ENCODE results near the gene PGF. TPM values are rescaled to one million over a fixed set of nuclear protein-coding genes. Genes with fewer than 3 reads are reported as not detected.

Gene PGF
- total and polyA plus RNA-seq, 4 donors, result 0.61 to 4.5 (median 1.8) TPM

GRCh38 chr14:74963705-74964271, 8.4 kb upstream of the PGF start:
- TF ChIP-seq MAX (IDR thresholded peaks at IDR 0.05) (no peak), RXRA (IDR thresholded peaks at IDR 0.05) (no peak)
- H3K36me3 ChIP-seq (ENCODE audit: control insufficient read depth in 4 of 4, insufficient read depth in 3 of 4, low read depth in 1 of 4, low read length in 3 of 4), result no peaks in the 10 kb centered on the region
- H3K4me1 ChIP-seq (ENCODE audit: control insufficient read depth in 4 of 4, insufficient read depth in 4 of 4, low read length in 3 of 4), result no peaks in the 10 kb centered on the region
- no peak overlapping the region for H3K4me3 ChIP-seq (ENCODE audit: low read depth in 1 of 3, low read length in 3 of 3)
- no peaks in the 10 kb centered on the region for H3K9me3 ChIP-seq (ENCODE audit: control insufficient read depth in 4 of 4, low read length in 3 of 4)
- WGBS, result 65% methylated on average over 9 of the region's 9 CpGs
- H3K27me3 ChIP-seq (ENCODE audit: control insufficient read depth in 4 of 4, insufficient read depth in 4 of 4, low read length in 3 of 4), result no peaks in the 10 kb centered on the region
- H3K27ac ChIP-seq (ENCODE audit: low read depth in 1 of 2, low read length in 2 of 2), result no peak overlapping the region
- no peak for DNase-seq (ENCODE audit: low spot score)
- no peak overlapping the region for H3K9ac ChIP-seq (ENCODE audit: low read depth in 1 of 2, low read length in 2 of 2)

- H3K9ac ChIP-seq (ENCODE audit: low read depth in 1 of 2, low read length in 2 of 2), result no peak overlapping the region
- TF ChIP-seq JUND (IDR thresholded peaks at IDR 0.05) (no peak), REST (IDR thresholded peaks at IDR 0.05) (no peak), HNF4A (conservative IDR thresholded peaks at IDR 0.05) (no peak), TAF1 (conservative IDR thresholded peaks at IDR 0.05) (no peak), RXRA (IDR thresholded peaks at IDR 0.05) (no peak), YY1 (IDR thresholded peaks at IDR 0.05) (no peak), RAD21 (IDR thresholded peaks at IDR 0.05) (no peak), EGR1 (IDR thresholded peaks at IDR 0.05; ENCODE audit: low read depth in 2 of 2) (no peak), HNF4G (IDR thresholded peaks at IDR 0.05) (no peak), ATF3 (IDR thresholded peaks at IDR 0.05) (no peak), NR2F2 (IDR thresholded peaks at IDR 0.05) (no peak)
- no peaks in the 10 kb centered on the region for H3K27me3 ChIP-seq (ENCODE audit: control insufficient read depth in 4 of 4, insufficient read depth in 4 of 4, low read length in 3 of 4)
- 65% methylated on average over 12 of the region's 12 CpGs for WGBS
- no peaks in the 10 kb centered on the region for H3K36me3 ChIP-seq (ENCODE audit: control insufficient read depth in 4 of 4, insufficient read depth in 3 of 4, low read depth in 1 of 4, low read length in 3 of 4)
- H3K4me3 ChIP-seq (ENCODE audit: low read depth in 1 of 3, low read length in 3 of 3), result no peak overlapping the region
- no peak overlapping the region for H3K27ac ChIP-seq (ENCODE audit: low read depth in 1 of 2, low read length in 2 of 2)
- H3K4me1 ChIP-seq (ENCODE audit: control insufficient read depth in 4 of 4, insufficient read depth in 4 of 4, low read length in 3 of 4), result no peaks in the 10 kb centered on the region
- DNase-seq (ENCODE audit: low spot score), result no peak
- no peaks in the 10 kb centered on the region for H3K9me3 ChIP-seq (ENCODE audit: control insufficient read depth in 4 of 4, low read length in 3 of 4)
These were observed 7.8 kb upstream of the PGF start for GRCh38 chr14:74963178-74963704.

GRCh38 chr14:74962493-74962892, 7.1 kb upstream of the PGF start:
- Histone ChIP-seq H3K4me1 (ENCODE audit: control insufficient read depth in 4 of 4, insufficient read depth in 4 of 4, low read length in 3 of 4) (no peaks in the 10 kb centered on the region), H3K9me3 (ENCODE audit: control insufficient read depth in 4 of 4, low read length in 3 of 4) (no peaks in the 10 kb centered on the region), H3K27me3 (ENCODE audit: control insufficient read depth in 4 of 4, insufficient read depth in 4 of 4, low read length in 3 of 4) (no peaks in the 10 kb centered on the region), H3K27ac (ENCODE audit: low read depth in 1 of 2, low read length in 2 of 2) (no peak overlapping the region), H3K4me3 (ENCODE audit: low read depth in 1 of 3, low read length in 3 of 3) (no peak overlapping the region), H3K36me3 (ENCODE audit: control insufficient read depth in 4 of 4, insufficient read depth in 3 of 4, low read depth in 1 of 4, low read length in 3 of 4) (no peaks in the 10 kb centered on the region), H3K9ac (ENCODE audit: low read depth in 1 of 2, low read length in 2 of 2) (no peak overlapping the region)
- WGBS, result 77% methylated on average over 8 of the region's 8 CpGs
- DNase-seq (ENCODE audit: low spot score), result no peak
- TF ChIP-seq HNF4A (conservative IDR thresholded peaks at IDR 0.05) (no peak), RAD21 (IDR thresholded peaks at IDR 0.05) (no peak), NR2F2 (IDR thresholded peaks at IDR 0.05) (no peak), SP1 (IDR thresholded peaks at IDR 0.05) (no peak), JUND (IDR thresholded peaks at IDR 0.05) (no peak), ZBTB33 (IDR thresholded peaks at IDR 0.05) (no peak)

Measured in liver (tissue), 9 donors.